Sigmoid colon (tissue), 7 donors: ENCODE results near the gene GALR2. TPM values are rescaled to one million over a fixed set of nuclear protein-coding genes. Genes with fewer than 3 reads are reported as not detected.
"Not testable (repeated sequence)": the region's sequence is repeated elsewhere in the genome, so short reads cannot be mapped to it uniquely, and the experiment has no call there.

Experiments
- DNase-seq: peaks from one replicate; pipeline ENCODE4 v3.0.0-alpha.2; 2019
- H3K27ac ChIP-seq, 4 donors: fragments of 200-600 bp; sonication (generic); one replicate each; pipeline ENCODE4 v1.5.1; 2016 to 2019; ENCODE audit warnings: mild to moderate bottlenecking in 1 of 4
- H3K27me3 ChIP-seq, 3 donors: fragments of 200-600 bp; sonication (generic); one replicate each; pipeline ENCODE4 v1.5.1; 2019; ENCODE audit warnings: mild to moderate bottlenecking in 1 of 3
- H3K36me3 ChIP-seq, 4 donors: fragments of 200-600 bp; sonication (generic); one replicate each; pipeline ENCODE4 v1.5.1; 2016 to 2019
- H3K4me1 ChIP-seq, 4 donors: fragments of 200-600 bp; sonication (generic); one replicate each; pipeline ENCODE4 v1.5.1; 2017 to 2019
- H3K4me3 ChIP-seq, 4 donors: fragments of 200-600 bp; sonication (generic); one replicate each; pipeline ENCODE4 v1.5.1; 2017 to 2019; ENCODE audit warnings: mild to moderate bottlenecking in 2 of 4, moderate library complexity in 1 of 4
- H3K9me3 ChIP-seq, 4 donors: fragments of 200-600 bp in 3 of 4; sonication (generic) in 3 of 4; one replicate each; pipeline versions ENCODE4 v1.5.1 to v1.6.1; 2013 to 2019
- EP300 ChIP-seq, 4 donors: sonication (generic); formaldehyde crosslinking; IDR thresholded peaks; one replicate each; pipeline ENCODE4 v1.6.1; 2017; ENCODE audit warnings: antibody characterized with exemption in 4 of 4
- POLR2A ChIP-seq, 2 donors: fragments of 450-650 bp; IDR thresholded peaks; one replicate each; pipeline ENCODE4 v1.6.1; 2016; ENCODE audit warnings: antibody characterized with exemption in 2 of 2, mild to moderate bottlenecking in 2 of 2, moderate library complexity in 2 of 2
- POLR2AphosphoS5 ChIP-seq, 4 donors: sonication (generic); formaldehyde crosslinking; IDR thresholded peaks; one replicate each; pipeline ENCODE4 v1.6.1; 2017; ENCODE audit warnings: antibody characterized with exemption in 4 of 4
- WGBS, 2 donors: extraction: QIAGEN DNeasy Blood & Tissue Kit; methylation state at CpG; one replicate each; pipeline ENCODE4 v1.1.7; 2013; 5-methylcytosine and 5-hydroxymethylcytosine counted together
- intact Hi-C: fragments of 100-400 bp; cut with DNase I; formaldehyde crosslinking; loops from one replicate; pipeline ENCODE4 v1.15.1; 2023
- polyA plus RNA-seq, 3 donors: library from polyadenylated mRNA; stranded (reverse); fragments of 200-250 nt; gene quantifications; one replicate each; pipeline ENCODE4 v1.2.3, GENCODE V29; 2013
- total RNA-seq, 4 donors: library from RNA; depleted of rRNA; stranded (reverse); fragments of >200 nt; gene quantifications; one replicate each; pipeline ENCODE4 v1.1.0, GENCODE V29; 2016
- TF ChIP-seq, protein P1 (sequence below), 4 experiments: fragments of 450-650 bp in 3 of 4; fragments of 200-600 bp in 1 of 4; IDR thresholded peaks; one replicate each; pipeline ENCODE4 v1.5.1; 2016 to 2019; ENCODE audit warnings: antibody characterized with exemption in 4 of 4, mild to moderate bottlenecking in 3 of 4, moderate library complexity in 2 of 4
- donor health status: healthy with polysubstance abuse.
- donor health status: Bipolar disorder and iron deficiency.
- donor health status: healthy.

The GALR2 gene
- total and polyA plus RNA-seq, 7 donors, result 1.6 to 20.2 (median 6.4) TPM; not detected in 2

DNA sequence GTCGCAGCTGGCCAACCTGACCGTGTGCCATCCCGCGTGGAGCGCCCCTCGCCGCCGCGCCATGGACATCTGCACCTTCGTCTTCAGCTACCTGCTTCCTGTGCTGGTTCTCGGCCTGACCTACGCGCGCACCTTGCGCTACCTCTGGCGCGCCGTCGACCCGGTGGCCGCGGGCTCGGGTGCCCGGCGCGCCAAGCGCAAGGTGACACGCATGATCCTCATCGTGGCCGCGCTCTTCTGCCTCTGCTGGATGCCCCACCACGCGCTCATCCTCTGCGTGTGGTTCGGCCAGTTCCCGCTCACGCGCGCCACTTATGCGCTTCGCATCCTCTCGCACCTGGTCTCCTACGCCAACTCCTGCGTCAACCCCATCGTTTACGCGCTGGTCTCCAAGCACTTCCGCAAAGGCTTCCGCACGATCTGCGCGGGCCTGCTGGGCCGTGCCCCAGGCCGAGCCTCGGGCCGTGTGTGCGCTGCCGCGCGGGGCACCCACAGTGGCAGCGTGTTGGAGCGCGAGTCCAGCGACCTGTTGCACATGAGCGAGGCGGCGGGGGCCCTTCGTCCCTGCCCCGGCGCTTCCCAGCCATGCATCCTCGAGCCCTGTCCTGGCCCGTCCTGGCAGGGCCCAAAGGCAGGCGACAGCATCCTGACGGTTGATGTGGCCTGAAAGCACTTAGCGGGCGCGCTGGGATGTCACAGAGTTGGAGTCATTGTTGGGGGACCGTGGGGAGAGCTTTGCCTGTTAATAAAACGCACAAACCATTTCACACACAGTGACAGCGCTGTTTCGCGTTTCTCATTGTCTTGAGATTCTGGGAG lies 2.4 kb downstream of the GALR2 start:
- no peak for TF ChIP-seq POLR2A (IDR thresholded peaks at IDR 0.05)
- TF ChIP-seq EP300 (IDR thresholded peaks at IDR 0.05), result no peak
- TF ChIP-seq POLR2AphosphoS5 (IDR thresholded peaks at IDR 0.05), result no peak
- TF ChIP-seq, protein P1, sequence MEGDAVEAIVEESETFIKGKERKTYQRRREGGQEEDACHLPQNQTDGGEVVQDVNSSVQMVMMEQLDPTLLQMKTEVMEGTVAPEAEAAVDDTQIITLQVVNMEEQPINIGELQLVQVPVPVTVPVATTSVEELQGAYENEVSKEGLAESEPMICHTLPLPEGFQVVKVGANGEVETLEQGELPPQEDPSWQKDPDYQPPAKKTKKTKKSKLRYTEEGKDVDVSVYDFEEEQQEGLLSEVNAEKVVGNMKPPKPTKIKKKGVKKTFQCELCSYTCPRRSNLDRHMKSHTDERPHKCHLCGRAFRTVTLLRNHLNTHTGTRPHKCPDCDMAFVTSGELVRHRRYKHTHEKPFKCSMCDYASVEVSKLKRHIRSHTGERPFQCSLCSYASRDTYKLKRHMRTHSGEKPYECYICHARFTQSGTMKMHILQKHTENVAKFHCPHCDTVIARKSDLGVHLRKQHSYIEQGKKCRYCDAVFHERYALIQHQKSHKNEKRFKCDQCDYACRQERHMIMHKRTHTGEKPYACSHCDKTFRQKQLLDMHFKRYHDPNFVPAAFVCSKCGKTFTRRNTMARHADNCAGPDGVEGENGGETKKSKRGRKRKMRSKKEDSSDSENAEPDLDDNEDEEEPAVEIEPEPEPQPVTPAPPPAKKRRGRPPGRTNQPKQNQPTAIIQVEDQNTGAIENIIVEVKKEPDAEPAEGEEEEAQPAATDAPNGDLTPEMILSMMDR (IDR thresholded peaks at IDR 0.05), result no peak
- no peak for DNase-seq
- intact Hi-C loops, result loop anchor here (10.0 kb wide), 1 partner anchor 172 kb away; the partner anchor contains the start of gene MRPL38
- H3K36me3 ChIP-seq, result no peaks in the 10 kb centered on the region
- peak overlapping the region in 2 of 4 donors; percentile 39 to 41 for H3K4me3 ChIP-seq
- 6 to 7% methylated on average over 82 of the region's 82 CpGs for WGBS, 2 donors
- peaks cover 2 to 57% (median 52%) of the 10 kb centered on the region in 4 donors for H3K4me1 ChIP-seq
- H3K9me3 ChIP-seq, result no peaks in the 10 kb centered on the region
- H3K27me3 ChIP-seq, result peaks cover 36 to 71% (median 59%) of the 10 kb centered on the region in 3 donors
- no peak overlapping the region for H3K27ac ChIP-seq

GRCh38 chr17:76077584-76078110 lies 3.1 kb downstream of the GALR2 start:
- Histone ChIP-seq H3K4me3 (no peak overlapping the region), H3K27me3 (peaks cover 36 to 71% (median 59%) of the 10 kb centered on the region in 3 donors), H3K36me3 (peaks cover 0 to 5% (median under 1%) of the 10 kb centered on the region in 4 donors), H3K4me1 (peaks cover 0 to 56% (median 52%) of the 10 kb centered on the region in 4 donors), H3K9me3 (no peaks in the 10 kb centered on the region), H3K27ac (no peak overlapping the region)
- 23 to 27% methylated on average over 12 of the region's 12 CpGs for WGBS, 2 donors
- no peak for DNase-seq
- TF ChIP-seq POLR2AphosphoS5 (IDR thresholded peaks at IDR 0.05), result no peak
- no peak for TF ChIP-seq EP300 (IDR thresholded peaks at IDR 0.05)
- TF ChIP-seq, protein P1 (IDR thresholded peaks at IDR 0.05), result no peak
- TF ChIP-seq POLR2A (IDR thresholded peaks at IDR 0.05), result no peak
- intact Hi-C loops, result loop anchor here (10.0 kb wide), 1 partner anchor 173 kb away; the partner anchor contains the start of gene MRPL38

DNA sequence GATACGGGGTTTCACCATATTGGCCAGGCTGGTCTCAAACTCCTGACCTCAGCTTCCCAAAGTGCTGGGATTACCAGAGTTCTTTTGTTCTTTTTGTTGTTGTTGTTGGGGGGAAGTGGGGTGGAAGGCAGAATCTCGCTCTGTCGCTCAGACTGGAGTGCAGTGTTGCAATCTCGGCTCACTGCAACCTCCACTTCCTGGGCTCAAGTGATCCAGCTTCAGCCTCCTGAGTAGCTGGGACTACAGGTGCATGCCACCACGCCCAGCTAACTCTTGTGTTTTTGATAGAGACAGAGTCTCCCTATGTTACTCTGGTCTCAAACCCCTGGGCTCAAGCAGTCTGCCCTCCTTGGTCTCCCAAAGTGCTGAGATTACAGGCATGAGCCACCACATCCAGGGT lies 3.8 kb downstream of the GALR2 start:
- WGBS, 2 donors, result 60 to 63% methylated on average over 5 of the region's 5 CpGs
- H3K27ac ChIP-seq, DNase-seq, H3K9me3 ChIP-seq, H3K4me3 ChIP-seq: not testable (repeated sequence)
- Histone ChIP-seq H3K36me3 (peaks cover 0 to 12% (median 5%) of the 10 kb centered on the region in 4 donors), H3K27me3 (peaks cover 36 to 71% (median 59%) of the 10 kb centered on the region in 3 donors), H3K4me1 (peaks cover 0 to 50% (median 47%) of the 10 kb centered on the region in 4 donors)
- intact Hi-C loops, result loop anchor here (10.0 kb wide), 1 partner anchor 174 kb away; the partner anchor contains the start of gene MRPL38

DNA sequence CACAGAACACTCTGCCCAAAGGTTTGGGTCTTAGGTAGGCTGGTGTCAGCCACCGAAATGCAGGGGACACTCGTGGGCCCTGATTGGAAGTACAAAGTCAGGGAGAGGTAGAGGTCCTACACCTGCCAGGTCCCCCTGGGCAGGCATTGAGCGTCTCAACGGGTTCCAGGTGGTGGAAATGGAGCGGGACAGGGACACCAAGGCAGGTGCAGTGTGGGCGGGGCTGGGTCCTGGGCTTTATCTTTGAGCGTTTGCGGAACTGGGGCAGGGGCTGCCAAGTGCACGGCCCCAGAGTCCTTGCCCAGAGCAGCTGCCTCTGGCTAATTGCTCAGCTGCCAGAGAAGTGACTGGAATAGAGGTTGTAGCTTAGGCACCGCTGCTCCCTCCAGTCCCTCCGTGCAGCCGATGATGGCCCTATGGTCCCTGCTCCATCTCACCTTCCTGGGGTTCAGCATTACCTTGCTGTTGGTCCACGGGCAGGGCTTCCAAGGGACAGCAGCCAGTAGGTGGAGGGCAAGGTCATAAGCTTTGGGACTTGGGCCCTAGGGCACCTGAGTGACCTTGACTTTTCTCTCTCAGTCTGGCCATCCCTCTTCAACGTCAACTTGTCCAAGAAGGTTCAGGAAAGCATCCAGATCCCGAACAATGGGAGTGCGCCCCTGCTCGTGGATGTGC lies 4.4 kb downstream of the GALR2 start, which contains the start of gene ZACN:
TSS of gene ZACN (plus strand) at position 323 of the 675 bp plus-strand sequence. CDS start at position 406, 83 bp downstream.
- H3K27ac ChIP-seq, result no peak within 1 kb of the TSS
- H3K4me1 ChIP-seq, result peaks cover 0 to 50% (median 47%) of the 10 kb centered on the region in 4 donors
- intact Hi-C loops, result loop anchor here (10.0 kb wide), 1 partner anchor 174 kb away; the partner anchor contains the start of gene MRPL38
- WGBS, 2 donors, result 45 to 66% methylated on average over 17 of the region's 17 CpGs
- H3K27me3 ChIP-seq, result peaks cover 36 to 64% (median 52%) of the 10 kb centered on the region in 3 donors
- DNase-seq, result no peak
- H3K9me3 ChIP-seq, result no peaks in the 10 kb centered on the region
- TF ChIP-seq POLR2A (IDR thresholded peaks at IDR 0.05) (no peak), EP300 (IDR thresholded peaks at IDR 0.05) (no peak)
- TF ChIP-seq, protein P1 (IDR thresholded peaks at IDR 0.05), result no peak
- H3K36me3 ChIP-seq, result peaks cover 0 to 18% (median 10%) of the 10 kb centered on the region in 4 donors
- no peak within 1 kb of the TSS for H3K4me3 ChIP-seq
